AG08395 (cell line): ENCODE measurements around the gene ATP5MC3.

Experiments used
- DNase-seq: peaks from one replicate; pipeline ENCODE4 v3.0.0; 2012; ENCODE audit warnings: mixed read lengths, low spot score

The ATP5MC3 gene

DNA sequence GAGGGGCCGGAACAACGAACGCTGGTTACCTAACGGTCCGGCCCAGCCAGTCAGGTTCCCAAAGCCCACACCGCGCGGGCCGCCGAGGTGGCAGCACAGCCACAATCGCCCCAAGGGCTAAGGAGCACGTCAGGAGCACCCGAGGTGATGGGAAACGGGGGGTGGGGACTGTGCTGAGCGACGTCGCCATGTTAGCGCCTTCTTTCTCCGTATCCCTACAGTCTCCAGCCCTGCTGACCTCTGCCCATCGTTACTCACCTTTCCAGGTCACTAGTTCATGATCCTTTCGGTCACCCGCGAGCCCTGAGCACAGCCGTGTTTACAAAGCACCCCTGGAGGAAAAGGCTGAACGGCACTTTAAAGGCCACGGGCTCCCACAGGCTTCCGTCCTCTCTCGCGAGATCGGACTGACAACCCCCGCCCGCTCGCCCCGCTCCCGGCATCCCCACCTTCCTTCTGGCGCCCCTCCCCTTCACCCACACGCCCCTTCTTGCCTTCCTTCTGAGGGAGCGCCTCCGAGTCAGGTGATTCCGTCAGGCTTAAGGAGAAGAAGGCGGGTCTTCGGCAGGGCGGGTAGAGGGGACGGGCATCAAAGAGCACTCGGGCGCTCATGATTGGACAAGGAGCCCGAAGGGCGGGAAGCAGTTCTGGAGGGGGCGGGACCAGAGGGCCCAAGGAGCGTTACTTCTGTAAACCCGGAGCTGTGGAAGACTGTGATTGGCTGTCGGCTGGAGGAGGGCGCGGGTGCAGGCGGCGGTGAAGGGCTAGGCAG lies 13.5 kb downstream of the ATP5MC3 start, which contains the start of gene ATF2:
TSS of gene ATF2 (minus strand) at position 412 of the 772 bp plus-strand sequence. CDS start 31,760 bp downstream, outside the sequence.
- DNase-seq: peak; percentile 98

DNA sequence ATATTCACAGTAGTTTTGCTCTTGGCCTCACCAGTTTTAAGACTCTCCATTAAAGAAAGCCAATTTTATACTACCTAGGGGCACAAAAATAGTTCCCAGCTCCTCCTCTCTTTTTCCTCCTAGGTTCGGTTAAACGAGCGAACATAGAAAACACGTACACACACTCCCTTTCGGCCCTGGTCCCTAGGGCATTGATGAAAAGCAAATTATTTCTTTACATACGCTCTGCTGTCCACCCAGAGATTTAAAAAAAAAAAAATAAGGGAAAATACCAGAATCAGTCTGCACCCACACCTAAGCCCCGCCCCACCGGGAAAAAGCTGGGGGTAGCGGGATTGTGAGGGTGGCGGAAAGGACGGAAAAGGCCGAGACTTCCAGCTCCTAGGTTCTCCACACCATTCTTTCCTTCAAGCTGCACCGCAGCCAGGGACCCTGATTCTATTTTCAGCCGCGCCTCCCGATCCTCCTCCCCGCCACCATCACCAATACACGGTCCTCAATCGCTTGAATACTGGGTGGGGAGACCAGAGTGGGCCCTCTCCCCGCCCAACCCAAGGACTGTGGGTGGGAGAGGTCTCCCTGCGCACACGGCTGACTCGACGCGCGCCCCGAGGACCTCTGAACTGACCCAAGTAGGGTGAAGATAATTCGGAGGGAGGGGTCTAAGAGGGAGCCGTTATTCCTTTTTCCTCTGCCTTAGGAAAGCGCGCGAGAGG lies 14.3 kb downstream of the ATP5MC3 start:
- peak; percentile 45 for DNase-seq

DNA sequence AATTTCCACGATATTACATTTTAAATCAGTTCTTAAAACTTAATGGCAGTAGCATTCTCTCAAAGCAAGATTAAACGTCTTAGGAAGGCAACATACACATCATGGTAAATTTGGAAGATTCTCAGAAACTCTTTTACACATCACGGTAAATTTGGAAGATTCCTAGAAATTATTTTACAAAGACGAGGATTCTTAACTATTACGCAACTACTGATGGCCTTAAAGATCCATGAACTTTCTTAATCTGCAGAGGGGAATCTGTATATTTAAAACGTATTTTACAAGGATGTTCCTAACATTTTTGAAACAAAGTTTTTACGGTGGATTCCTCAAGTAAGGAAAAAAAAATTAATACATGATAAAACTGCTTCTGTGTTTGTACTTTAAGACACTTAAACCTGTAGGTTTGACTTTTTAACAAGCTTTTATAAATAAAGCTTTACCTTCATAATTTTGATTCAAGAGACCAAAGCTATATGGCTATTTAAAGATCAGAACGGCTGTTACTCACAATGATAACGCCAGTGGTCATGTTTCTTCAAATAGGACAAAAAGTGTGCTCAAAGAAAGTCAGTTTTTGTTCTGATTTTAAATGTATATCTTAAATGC lies 15.2 kb downstream of the ATP5MC3 start:
- DNase-seq: no peak

DNA sequence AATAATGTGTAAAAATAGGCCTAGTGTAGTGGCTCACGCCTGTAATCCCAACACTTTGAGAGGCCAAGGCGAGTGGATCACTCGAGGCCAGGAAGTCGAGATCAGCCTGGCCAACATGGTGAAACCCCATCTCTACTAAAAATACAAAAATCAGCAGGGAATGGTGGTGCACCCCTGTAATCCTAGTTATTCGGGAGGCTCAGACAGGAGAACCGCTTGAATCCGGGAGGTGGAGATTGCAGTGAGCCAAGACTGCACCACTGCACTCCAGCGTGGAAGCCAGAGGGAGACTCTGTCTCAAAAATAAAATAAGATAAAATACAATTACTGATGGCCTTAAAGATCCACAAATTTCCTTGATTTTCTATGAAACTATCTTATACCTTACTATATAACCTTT lies 17.3 kb downstream of the ATP5MC3 start:
- no peak for DNase-seq

DNA sequence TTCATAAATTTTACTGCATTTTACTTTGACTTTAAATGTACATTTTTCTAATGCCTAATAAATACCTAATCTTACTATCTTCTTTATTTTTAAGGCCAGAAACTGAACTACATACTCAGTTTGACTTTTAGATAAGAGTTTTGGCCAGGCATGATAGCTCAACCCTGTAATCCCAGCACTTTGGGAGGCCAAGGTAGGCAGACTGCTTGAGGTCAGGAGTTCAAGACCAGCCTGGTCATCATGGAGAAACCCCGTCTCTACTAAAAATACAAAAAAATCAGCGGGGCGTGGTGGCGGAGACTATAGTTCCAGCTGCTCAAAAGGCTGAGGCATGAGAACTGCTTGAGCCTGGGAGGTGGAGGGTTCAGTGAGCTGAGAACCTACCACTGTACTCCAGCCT lies 22.6 kb downstream of the ATP5MC3 start:
- DNase-seq: no peak

DNA sequence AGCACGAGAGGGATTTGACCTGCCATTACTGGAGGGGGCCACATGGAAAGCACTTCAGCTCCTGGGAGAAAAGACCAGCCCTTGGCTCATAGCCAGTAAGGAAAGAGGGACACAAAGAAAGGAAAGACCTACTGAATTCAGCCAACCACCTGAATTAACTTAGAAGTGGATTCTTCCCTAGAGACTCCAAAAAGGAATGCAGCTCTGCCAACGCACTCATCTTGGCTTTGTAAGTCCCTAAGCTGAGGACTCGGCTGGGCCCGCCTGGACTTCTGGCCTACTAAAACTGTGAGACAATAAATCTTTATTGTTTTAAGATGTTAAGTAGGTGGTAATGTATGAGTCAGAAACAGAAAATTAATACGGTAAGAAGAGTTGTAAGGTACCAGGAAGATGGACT lies 25.0 kb downstream of the ATP5MC3 start:
- no peak for DNase-seq

DNA sequence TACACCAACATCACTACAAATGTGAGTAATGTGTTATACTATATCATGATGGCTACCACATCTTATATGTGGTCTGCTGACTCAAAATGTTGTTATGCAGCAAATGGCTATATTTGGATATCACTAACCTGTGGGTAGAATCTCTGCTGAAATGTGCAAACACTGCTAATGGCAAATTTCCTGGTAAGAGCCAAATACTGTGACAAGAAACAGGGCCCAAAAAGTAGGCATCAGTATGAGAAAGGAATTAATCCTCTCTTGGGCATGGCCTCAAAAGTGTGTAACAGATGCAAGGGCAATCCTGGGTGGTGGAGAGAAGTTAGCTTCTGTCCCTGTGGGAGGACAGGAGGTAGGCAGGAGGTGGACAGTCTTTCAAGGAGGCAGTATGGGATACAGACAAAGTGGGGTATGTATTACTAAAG lies 26.8 kb downstream of the ATP5MC3 start:
- DNase-seq: peak; percentile 50

DNA sequence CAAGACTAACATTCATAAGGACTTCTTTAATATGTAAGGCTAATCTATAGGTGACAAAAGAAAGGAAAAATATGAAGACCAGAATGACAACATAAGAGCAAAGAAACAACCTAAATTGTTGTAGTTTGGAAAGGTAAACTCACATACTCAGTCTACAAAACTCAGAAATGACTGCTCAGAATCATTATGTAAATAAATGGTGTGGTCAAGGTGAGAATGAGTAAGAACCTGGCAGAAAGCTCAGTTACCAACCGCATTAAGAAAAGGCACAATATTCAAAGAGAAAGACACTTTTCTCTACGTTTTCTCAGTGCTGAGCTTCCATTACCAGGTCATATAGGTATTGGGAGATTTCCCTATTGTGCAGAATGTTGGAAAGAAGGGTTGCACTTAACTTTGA lies 29.3 kb downstream of the ATP5MC3 start:
- no peak for DNase-seq

DNA sequence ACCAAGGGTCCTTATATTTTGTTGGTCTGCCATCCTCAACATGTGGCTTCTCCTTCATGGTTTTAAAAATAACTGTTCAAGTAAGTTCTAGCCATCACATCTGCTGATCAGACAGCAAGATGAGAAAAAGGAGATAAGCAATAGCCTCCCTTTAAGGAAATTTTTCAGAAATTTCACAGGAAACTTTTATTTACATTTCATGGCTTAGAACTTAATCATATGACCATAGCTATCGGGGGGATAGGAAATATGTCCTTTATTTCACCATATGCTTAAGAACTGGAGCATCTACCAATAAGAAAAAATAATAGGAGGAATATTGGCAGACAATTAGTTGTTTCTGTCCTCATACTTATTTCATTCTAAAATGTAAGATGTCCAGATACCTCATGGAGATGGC lies 29.7 kb downstream of the ATP5MC3 start:
- no peak for DNase-seq

DNA sequence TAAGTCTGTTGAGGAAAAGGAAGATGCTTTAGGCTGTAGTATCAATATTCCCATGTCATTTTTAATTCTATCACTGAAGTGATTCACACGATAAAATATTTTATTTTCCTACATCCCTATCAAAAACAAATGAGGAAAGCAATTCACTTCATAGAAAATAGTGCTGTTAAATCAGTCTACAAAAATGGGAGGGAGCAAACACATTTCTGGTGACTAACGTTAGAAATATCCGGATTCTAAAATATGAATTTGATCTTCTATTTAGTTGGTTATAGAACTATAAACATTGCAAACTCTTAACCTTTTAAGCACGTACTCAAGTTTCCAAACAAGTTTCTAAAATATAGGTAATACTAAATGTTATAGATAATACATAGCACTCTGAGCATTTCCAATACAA lies 34.3 kb downstream of the ATP5MC3 start:
- peak; percentile 7 for DNase-seq

DNA sequence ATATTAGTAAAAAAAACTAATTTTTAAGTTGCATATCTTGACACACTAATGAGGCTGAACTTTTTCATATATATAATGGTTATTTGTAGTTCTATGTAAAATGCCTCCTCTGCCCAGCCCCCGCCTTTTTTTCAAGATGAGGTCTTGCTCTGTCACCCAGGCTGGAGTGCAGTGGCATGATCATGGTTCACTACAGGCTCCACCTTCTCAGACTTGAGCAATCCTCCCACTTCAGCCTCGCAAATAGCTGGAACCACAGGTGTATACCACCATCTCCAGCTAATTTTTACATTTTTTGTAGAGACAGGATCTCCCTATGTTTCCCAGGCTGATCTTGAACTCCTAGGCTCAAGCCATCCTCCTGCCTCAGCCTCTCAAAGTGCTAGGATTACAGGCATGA lies 37.8 kb downstream of the ATP5MC3 start:
- DNase-seq: no peak

DNA sequence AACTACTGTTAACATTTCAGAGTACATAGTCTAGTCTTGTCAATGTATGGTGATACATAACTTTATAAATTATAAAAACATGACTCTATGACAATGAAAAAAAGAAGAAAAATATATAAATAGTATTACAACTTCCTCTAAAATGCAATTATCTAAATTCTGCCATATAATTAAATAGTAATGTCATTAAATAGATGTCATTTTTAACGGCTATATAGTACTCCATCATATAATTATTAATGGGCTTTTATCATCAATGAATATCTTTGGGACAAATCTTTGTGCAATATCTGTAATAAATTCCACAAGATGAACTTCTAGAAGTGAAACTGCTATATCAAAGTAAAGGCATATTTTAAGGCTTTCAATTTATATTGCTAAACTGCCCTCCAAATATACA lies 38.3 kb downstream of the ATP5MC3 start:
- no peak for DNase-seq

DNA sequence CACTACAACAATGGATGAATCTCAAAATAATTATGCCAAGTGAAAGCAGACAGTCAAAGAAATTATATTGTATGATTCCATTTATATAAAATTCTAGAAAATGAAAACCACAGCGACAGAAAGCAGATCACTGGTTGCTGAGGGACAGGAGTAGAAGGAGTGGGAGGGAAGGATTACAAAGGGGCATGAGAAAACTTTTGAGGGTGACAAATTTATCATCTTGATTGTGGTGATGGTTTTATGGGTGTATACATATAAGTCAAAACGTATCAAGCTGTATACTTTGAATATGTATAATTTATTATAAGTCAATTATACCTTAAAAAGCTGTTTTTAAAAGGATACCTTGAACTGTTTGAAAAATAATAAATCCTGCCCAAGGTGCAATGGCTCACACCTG lies 41.2 kb downstream of the ATP5MC3 start:
- DNase-seq: no peak

DNA sequence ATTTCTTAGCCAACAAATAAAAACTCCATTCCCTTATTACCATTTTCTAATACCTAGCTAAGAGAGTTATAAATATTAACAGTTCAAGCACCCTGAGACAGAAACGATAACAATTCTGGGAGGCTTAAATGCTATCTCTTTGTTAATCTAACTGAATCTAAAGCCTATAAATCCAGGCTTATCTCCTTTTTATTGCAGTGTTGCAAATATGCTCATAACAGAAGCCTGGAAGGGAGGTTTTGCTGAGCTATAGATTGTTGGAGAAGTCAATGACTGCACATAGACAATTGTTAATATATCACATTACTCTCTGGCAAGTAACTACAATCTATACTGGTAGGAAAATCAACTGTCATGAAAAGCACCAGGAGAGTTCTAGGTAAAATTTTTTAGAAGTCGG lies 43.7 kb downstream of the ATP5MC3 start:
- no peak for DNase-seq

DNA sequence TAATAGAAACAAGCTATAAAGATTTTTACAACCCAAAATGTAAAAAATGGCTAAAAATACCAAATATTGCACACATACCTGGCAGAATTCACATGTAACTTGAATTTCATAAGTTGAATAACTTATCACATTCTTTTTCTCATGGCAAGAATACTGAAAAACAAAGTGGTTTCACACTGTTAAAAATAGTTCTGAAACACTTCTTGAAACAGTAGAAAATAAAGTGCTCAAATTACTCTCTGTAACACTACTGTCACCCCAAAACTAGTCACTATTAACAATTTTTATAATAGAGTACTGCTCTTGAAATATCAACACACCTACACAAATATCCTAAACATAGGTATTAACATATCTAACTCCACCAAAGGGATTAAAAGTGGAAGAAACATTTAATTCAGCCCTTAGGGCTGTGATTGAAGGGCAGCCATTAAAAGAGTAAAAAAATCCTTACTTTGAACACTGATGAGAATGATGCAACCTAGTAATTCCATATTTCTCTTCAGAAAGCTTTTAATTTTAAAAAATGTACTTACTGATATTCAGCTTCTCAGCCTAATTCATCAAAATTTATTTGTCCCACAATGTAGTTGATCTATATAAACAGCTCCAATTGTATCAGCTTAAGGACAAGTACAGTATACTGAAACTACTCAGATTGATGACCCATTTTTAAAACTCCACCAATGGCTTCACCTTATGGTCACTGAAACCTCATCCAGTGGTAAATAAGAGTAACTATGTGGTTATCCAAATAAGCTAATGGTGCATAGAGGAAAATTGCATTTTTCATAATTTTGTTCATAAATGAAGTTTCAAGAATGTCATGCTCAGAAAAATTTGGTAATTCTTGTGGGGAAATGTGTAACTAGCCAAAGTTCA lies 44.9 kb downstream of the ATP5MC3 start:
- DNase-seq: no peak

DNA sequence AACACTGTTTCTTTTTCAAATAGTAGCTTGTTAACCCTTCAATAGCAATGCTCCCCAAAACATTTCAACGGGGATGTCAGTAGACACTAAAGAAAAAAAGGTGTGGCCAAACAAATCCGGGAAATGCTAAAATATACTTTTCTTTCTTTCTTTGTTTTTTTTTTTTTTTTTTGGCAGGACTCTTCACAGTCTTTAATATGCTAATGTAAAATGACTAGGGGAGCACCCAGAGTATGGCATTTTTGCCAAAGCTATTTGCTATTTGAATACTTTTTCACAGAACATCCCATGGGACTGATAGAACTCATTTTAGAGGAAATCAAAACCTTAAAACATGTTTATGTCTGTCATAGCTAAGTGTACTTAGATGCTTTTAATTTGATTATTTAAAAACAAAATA lies 45.6 kb downstream of the ATP5MC3 start:
- no peak for DNase-seq

DNA sequence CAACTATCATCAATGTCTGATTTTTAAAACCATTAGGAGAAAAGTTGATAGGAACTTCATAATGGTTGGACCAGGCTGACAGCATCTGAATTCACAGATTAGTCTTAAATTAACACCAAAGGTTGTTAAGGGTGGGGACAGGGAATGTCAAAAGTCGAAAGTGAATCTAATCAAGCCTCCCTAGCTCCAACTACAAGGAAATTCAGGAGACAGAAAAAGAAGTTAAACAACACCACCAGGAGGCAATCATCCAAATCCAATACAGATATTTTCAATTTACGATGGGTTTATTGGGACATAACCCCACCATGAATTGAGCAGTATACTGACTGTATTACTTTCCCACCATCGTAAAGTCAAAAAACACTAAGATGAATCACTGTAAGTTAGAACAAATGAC lies 46.3 kb downstream of the ATP5MC3 start:
- DNase-seq: no peak

DNA sequence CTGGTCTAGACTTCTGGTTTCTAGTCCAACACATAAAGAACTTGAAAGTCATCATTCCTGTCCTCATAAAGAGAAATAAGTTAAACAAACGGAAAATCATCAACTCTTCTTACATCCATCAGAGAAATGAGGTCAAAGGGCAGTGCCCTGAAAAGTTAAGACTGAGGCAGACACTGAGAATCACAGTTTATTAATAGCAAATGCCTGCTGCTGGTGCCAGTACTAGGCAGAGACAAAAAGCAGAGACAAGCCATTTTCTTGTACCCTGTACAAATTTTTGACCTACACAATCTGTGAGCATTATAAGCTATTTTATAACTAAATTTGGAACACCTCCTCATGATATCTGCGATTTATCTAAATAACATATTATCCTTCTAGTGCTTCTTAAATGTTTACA lies 50.3 kb downstream of the ATP5MC3 start:
- no peak for DNase-seq

DNA sequence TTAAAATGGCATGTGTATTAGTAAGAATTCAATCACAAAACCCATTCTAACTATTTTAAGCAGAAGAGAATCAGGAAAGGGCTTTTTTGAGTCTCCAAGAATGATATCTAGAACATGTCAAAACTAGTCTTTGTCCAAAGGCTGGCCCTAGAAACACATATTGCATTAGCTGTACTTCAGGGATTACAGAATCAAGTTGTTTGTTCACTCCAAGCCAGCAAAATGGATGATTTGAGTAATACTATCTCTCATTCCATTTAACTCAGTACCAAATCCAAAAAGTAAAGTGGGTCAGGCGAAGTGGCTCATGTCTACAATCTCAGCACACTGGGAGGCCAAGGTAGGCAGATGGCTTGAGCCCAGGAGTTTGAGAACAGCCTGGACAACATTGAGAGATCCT lies 54.8 kb downstream of the ATP5MC3 start:
- DNase-seq: no peak
